Measurements from ENCODE around the gene PSMB1.
A peak's percentile ranks its signal among the peaks of the same experiment; 100 is the strongest.

The PSMB1 gene

DNA sequence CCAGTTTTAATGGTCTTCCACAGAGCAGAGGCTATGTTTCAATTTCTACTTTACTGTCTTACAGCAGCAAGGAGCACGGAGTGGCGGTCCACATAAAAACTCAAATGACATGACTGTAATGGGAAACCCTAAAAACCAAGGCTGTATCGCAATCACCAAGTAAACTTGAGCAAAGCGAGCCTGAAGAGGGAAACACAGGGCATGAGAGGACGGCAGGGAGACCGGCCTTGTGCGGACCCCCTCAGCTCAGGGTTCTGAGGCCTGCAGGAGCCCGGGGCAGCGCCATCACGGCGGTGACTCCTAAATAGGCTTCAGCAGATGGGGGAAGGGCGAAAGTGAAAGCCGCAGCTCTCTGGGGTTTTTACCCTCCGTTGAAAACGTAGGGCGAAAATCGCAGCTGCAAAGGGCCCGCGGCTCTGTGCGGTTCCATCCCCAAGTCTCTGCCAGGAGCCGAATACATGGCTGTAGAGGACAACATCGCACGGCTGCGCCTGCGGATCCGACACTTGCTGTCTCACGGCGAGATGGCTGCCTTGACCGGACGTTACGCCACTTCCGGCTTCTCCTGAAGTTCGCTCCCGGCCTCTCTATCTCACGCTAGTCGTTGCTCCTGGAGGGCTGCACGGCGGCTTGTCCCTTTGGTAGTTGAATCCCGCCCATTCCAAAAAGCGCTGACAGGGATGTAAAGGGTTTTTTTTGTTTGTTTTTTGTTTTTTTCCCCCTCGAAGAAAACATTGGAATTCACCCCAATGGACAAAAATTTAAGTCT lies at the start of gene PSMB1:
Gene PSMB1, minus strand, starts transcription at position 543 of the 769 bp plus-strand sequence. Its CDS starts 65 bp downstream, at position 478.
- TF ChIP-seq, protein P1, sequence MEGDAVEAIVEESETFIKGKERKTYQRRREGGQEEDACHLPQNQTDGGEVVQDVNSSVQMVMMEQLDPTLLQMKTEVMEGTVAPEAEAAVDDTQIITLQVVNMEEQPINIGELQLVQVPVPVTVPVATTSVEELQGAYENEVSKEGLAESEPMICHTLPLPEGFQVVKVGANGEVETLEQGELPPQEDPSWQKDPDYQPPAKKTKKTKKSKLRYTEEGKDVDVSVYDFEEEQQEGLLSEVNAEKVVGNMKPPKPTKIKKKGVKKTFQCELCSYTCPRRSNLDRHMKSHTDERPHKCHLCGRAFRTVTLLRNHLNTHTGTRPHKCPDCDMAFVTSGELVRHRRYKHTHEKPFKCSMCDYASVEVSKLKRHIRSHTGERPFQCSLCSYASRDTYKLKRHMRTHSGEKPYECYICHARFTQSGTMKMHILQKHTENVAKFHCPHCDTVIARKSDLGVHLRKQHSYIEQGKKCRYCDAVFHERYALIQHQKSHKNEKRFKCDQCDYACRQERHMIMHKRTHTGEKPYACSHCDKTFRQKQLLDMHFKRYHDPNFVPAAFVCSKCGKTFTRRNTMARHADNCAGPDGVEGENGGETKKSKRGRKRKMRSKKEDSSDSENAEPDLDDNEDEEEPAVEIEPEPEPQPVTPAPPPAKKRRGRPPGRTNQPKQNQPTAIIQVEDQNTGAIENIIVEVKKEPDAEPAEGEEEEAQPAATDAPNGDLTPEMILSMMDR (IDR thresholded peaks at IDR 0.05; ENCODE audit: extremely low read depth, insufficient read depth, missing control alignments): no peak
- DNase-seq (ENCODE audit: low spot score): peak; percentile 69
- in situ Hi-C loops (cut with MboI; ENCODE audit: low pct_unique_long_range_greater_than_20kb, low sequenced_read_pairs, unreplicated experiment): no loop called here

DNA sequence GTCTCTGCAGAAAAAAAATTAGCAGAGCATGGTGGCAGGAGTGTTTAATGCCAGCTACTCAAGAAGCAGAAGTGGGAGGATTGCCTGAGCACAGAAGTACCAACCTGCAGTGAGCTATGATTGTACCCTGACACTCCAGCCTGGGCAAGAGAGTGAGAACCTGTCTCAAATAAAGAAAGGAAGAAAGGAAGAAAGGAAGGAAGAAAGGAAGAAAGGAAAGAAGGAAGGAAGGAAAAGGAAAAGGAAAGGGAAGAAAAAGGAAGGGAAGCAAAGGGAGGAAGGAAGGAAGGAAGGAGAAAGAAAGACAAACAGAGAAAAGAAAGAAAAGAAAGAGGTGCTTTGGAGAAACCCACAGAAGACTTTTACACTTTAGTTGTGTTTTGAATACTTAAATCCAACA lies 44.2 kb upstream of the PSMB1 start:
- in situ Hi-C loops (cut with MboI; ENCODE audit: low pct_unique_long_range_greater_than_20kb, low sequenced_read_pairs, unreplicated experiment): no loop called here
- TF ChIP-seq, protein P1 (IDR thresholded peaks at IDR 0.05; ENCODE audit: extremely low read depth, insufficient read depth, missing control alignments): no peak
- DNase-seq (ENCODE audit: low spot score): no peak

DNA sequence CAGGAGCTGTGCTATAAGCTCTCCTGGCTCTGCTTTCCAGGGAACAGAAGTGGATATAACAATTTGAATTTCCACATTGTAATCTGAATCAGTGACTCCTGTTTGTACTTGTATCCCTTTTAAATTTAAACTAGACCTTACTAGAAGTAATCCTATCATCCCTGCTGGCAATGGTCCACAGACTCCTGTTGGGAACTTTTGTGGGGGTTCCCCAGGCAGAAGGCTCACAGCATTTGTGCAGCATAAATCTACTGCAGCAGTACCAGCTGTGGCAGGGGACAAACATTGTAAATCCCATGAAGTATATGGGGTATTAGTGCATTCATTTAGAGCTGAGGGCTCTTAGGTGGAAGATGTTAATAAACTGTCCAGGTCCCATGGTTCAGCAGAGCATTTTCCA lies 43.3 kb upstream of the PSMB1 start:
- TF ChIP-seq, protein P1 (IDR thresholded peaks at IDR 0.05; ENCODE audit: extremely low read depth, insufficient read depth, missing control alignments): no peak
- in situ Hi-C loops (cut with MboI; ENCODE audit: low pct_unique_long_range_greater_than_20kb, low sequenced_read_pairs, unreplicated experiment): no loop called here
- DNase-seq (ENCODE audit: low spot score): no peak

DNA sequence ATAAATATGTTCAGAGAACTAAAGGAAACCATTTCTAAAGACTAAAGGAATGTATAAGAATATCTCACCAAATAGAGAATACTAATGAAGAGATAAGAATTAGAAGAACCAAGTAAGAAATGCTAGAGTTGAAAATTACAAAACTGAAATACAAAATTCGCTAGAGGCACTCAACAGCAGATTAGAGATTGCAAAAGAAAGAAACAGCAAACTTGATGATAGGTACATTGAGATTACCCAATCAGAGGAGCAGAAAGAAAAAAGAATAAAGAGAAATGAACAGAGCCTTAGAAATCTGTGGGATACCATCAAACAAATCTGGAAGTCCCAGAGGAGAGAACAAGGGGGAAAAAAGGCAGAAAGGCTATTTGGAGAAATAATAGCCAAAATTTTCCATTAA lies 37.6 kb upstream of the PSMB1 start:
- DNase-seq (ENCODE audit: low spot score): no peak
- in situ Hi-C loops (cut with MboI; ENCODE audit: low pct_unique_long_range_greater_than_20kb, low sequenced_read_pairs, unreplicated experiment): no loop called here
- TF ChIP-seq, protein P1 (IDR thresholded peaks at IDR 0.05; ENCODE audit: extremely low read depth, insufficient read depth, missing control alignments): no peak

DNA sequence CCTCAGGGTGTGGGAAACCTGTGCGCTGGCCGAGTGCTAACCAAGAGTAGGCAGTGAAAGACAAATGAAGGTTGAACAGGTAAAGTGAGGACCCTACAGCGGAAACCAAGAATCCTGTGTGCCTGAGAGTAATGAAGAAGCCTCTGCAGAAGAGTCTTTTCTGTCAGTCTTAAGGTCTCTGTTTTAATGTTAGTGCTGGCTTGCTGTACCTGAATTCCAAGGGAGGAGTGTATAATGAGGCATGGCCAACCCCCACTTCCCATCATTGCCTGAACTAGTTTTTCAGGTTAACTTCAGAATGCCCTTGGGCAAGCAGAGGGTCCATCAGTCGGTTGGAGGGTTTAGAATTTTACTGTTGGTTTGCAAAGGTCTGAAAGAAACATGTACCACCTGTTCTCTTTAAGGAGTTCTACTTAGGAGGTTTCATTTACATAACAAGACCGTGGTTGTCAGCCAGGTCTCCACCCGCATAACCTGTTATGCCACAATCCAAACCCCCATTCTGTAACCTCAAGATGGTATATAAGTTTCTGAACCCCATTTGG lies 31.9 kb upstream of the PSMB1 start:
- DNase-seq (ENCODE audit: low spot score): no peak
- in situ Hi-C loops (cut with MboI; ENCODE audit: low pct_unique_long_range_greater_than_20kb, low sequenced_read_pairs, unreplicated experiment): no loop called here
- TF ChIP-seq, protein P1 (IDR thresholded peaks at IDR 0.05; ENCODE audit: extremely low read depth, insufficient read depth, missing control alignments): no peak

DNA sequence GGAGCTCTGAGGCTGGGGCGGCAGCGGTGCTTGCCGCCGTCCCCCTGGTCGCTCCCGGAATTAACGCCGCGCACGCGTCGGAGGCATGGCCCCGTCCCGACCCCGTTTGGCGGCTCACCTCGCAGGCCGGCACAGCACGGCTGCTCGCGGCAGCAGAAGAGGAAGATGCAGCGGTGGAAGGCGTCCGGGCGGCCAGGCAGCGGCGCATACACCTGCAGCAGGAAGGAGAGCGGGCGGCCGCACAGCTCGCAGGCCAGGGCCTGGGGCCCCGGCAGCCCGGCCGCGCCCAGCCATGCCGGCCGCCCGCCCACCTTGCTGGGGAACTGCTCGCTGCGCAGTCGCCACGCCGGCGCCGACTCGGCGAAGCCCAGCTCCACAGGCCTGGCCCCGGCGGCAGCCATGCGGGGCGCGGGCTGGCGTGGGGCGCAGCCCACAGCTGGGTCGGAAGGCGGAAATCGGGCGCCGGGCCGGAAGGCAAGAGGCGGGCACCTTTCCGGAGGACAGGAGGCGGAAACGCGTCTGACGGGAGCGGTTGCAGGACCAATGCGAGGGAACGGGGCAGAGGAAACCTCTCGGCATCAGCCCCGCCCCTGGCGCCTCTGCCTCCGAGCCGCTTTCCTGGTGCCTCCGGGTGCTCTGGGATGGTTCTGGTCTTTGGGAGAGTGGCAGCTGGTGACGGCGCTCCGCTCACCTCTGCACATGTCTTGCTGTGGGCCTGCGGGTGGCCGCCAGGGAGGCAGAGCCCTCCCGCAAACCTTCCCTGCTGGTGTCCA lies 31.3 kb upstream of the PSMB1 start, which contains the start of gene PDCD2:
Gene PDCD2, minus strand, starts transcription at position 457 of the 773 bp plus-strand sequence. Its CDS starts 56 bp downstream, at position 401.
- TF ChIP-seq, protein P1 (IDR thresholded peaks at IDR 0.05; ENCODE audit: extremely low read depth, insufficient read depth, missing control alignments): no peak
- DNase-seq (ENCODE audit: low spot score): peak; percentile 97
- in situ Hi-C loops (cut with MboI; ENCODE audit: low pct_unique_long_range_greater_than_20kb, low sequenced_read_pairs, unreplicated experiment): no loop called here

Data from GM13977 (cell line).